Measurements from ENCODE around the gene VN1R5.

Gene VN1R5

DNA sequence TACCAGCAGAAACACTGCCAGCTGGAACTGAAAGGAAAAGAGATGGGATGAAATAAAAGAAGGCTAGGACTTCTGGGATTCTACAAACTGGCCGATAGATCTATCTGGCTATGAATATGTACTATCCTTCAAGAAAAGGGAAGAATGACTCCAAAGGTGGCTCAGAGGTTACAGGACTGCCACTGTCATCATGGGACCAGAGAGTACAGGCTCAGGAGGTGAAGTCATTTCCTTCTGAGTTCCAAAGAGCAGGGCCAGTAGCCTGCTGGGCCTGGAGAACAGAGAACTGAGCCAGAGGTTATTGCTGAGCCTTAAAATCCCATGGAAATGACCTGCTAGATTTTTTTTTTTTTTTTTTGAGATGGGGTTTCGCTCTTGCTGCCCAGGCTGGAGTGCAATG, 48.2 kb downstream of the VN1R5 start:
- TF ChIP-seq GATA3 (IDR thresholded peaks at IDR 0.05; ENCODE audit: low read depth, low read length) (no peak), GATA2 (IDR thresholded peaks at IDR 0.05; ENCODE audit: low read depth, low read length) (no peak)

All from SH-SY5Y (cell line).